Tibial artery (tissue), 4 donors: ENCODE data around the gene ITIH4.

Experiments
- DNase-seq, 2 donors: peaks; one replicate each; pipeline ENCODE4 v3.0.0-alpha.2; 2019
- H3K27ac ChIP-seq, 2 donors: fragments of 200-600 bp; sonication (generic) in 1 of 2; 1 replicate in 1 of 2; 2 replicates in 1 of 2; pipeline ENCODE4 v1.5.1; 2018 to 2019; ENCODE audit warnings: mild to moderate bottlenecking in 1 of 2
- H3K27me3 ChIP-seq, 2 donors: fragments of 200-600 bp; sonication (generic) in 1 of 2; one replicate each; pipeline versions ENCODE4 v1.5.1 to v1.6.0; 2016 to 2019
- H3K36me3 ChIP-seq, 3 donors: fragments of 200-600 bp; sonication (generic) in 2 of 3; one replicate each; pipeline ENCODE4 v1.5.1; 2016 to 2019; ENCODE audit warnings: mild to moderate bottlenecking in 2 of 3
- H3K4me1 ChIP-seq, 4 donors: fragments of 200-600 bp; sonication (generic) in 2 of 4; 1 replicate in 3 of 4; 2 replicates in 1 of 4; pipeline ENCODE4 v1.5.1; 2016 to 2019
- H3K4me3 ChIP-seq, 2 donors: fragments of 200-600 bp; sonication (generic) in 1 of 2; 1 replicate in 1 of 2; 2 replicates in 1 of 2; pipeline ENCODE4 v1.5.1; 2018 to 2019; ENCODE audit warnings: mild to moderate bottlenecking in 2 of 2
- H3K9me3 ChIP-seq, 3 donors: fragments of 200-600 bp; sonication (generic) in 1 of 3; one replicate each; pipeline ENCODE4 v1.5.1; 2016 to 2019
- CTCF ChIP-seq, 2 experiments: fragments of 200-600 bp in 1 of 2; fragments of 450-650 bp in 1 of 2; IDR thresholded peaks; one replicate each; pipeline ENCODE4 v1.5.1; 2017 to 2019; ENCODE audit warnings: antibody characterized with exemption in 2 of 2, mild to moderate bottlenecking in 1 of 2, moderate library complexity in 1 of 2
- intact Hi-C: fragments of 100-400 bp; cut with DNase I; formaldehyde crosslinking; loops from one replicate; pipeline ENCODE4 v1.15.0; 2023; ENCODE audit warnings: low total_unique reads

ITIH4 gene

GRCh38 chr3:52811452-52812011, 18.9 kb downstream of the ITIH4 start:
- no peak overlapping the region for H3K27ac ChIP-seq
- no peaks in the 10 kb centered on the region for H3K9me3 ChIP-seq
- H3K27me3 ChIP-seq, result no peaks in the 10 kb centered on the region
- H3K4me1 ChIP-seq, result no peaks in the 10 kb centered on the region
- no peak for TF ChIP-seq CTCF (IDR thresholded peaks at IDR 0.05)
- intact Hi-C loops, result no loop called here
- peaks cover 6 to 25% (median 16%) of the 10 kb centered on the region in 3 donors for H3K36me3 ChIP-seq
- H3K4me3 ChIP-seq, result no peak overlapping the region
- DNase-seq, result no peak

GRCh38 chr3:52810923-52811322, 19.5 kb downstream of the ITIH4 start:
- H3K36me3 ChIP-seq, result peaks cover 9 to 25% (median 21%) of the 10 kb centered on the region in 3 donors
- H3K4me1 ChIP-seq, result no peaks in the 10 kb centered on the region
- no peak for DNase-seq
- TF ChIP-seq CTCF (IDR thresholded peaks at IDR 0.05), result no peak
- H3K27ac ChIP-seq, result no peak overlapping the region
- no peaks in the 10 kb centered on the region for H3K9me3 ChIP-seq
- intact Hi-C loops, result no loop called here
- H3K4me3 ChIP-seq, result no peak overlapping the region
- no peaks in the 10 kb centered on the region for H3K27me3 ChIP-seq

DNA sequence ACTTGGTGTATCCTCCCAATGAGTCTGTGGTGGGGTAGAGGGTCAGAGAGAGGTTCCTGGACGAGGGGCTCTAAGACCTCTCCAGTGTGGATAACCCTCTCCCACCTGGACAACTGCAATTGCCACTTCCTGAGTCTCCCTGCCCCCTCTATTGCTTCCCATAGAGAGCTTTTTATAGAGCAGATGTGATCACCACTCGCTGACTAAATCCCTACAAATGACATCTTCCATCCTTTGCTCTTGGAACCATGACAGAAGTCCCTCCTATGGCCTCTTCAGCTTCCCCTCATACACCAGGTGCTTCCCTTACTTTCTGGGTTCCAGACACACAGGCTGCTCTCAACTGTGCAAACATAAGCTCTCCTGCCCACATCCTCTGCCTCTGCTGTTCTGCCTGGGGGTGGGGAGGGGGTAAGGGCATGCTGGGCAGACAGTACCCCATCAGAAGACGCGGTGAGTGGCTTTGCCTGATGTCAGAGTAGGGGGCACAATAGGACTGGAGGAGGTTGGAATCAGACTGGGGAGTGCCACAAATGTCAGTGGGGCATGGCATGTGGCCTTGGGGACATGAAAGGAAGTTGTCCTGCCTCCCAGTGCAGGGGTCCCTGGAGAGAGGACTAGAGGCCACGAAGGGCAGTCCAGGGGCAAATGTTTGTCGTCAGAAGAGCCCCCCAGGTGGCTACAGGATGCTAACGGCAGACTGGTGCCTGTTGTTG, 20.7 kb downstream of the ITIH4 start:
- DNase-seq, result no peak

GRCh38 chr3:52809149-52809548, 21.3 kb downstream of the ITIH4 start:
- Histone ChIP-seq H3K27ac (no peak overlapping the region), H3K9me3 (no peaks in the 10 kb centered on the region), H3K4me3 (no peak overlapping the region), H3K36me3 (peaks cover 9 to 34% (median 33%) of the 10 kb centered on the region in 3 donors), H3K27me3 (no peaks in the 10 kb centered on the region), H3K4me1 (no peaks in the 10 kb centered on the region)
- intact Hi-C loops, result no loop called here
- no peak for DNase-seq
- TF ChIP-seq CTCF (IDR thresholded peaks at IDR 0.05), result no peak

More for the DNA sequence above, 20.7 kb downstream of the ITIH4 start:
- Histone ChIP-seq H3K9me3 (no peaks in the 10 kb centered on the region), H3K36me3 (peaks cover 9 to 34% (median 26%) of the 10 kb centered on the region in 3 donors), H3K27ac (no peak overlapping the region), H3K27me3 (no peaks in the 10 kb centered on the region), H3K4me1 (no peaks in the 10 kb centered on the region), H3K4me3 (no peak overlapping the region)
- TF ChIP-seq CTCF (IDR thresholded peaks at IDR 0.05), result no peak
- intact Hi-C loops, result no loop called here

- no peak overlapping the region for H3K27ac ChIP-seq
- no peaks in the 10 kb centered on the region for H3K27me3 ChIP-seq
- TF ChIP-seq CTCF (IDR thresholded peaks at IDR 0.05), result no peak
- H3K9me3 ChIP-seq, result no peaks in the 10 kb centered on the region
- no peak overlapping the region for H3K4me3 ChIP-seq
- intact Hi-C loops, result no loop called here
- DNase-seq, result no peak
- peaks cover 0 to 8% (median 2%) of the 10 kb centered on the region in 4 donors for H3K4me1 ChIP-seq
- H3K36me3 ChIP-seq, result peaks cover 15 to 47% (median 45%) of the 10 kb centered on the region in 3 donors
Measured at GRCh38 chr3:52805270-52806039, 25.0 kb downstream of the ITIH4 start.
